Neuronal stem cell (in vitro differentiated cells): Measurements from ENCODE around the gene KIFC1.
"Not testable (repeated sequence)": the region's sequence is repeated elsewhere in the genome, so short reads cannot be mapped to it uniquely, and the experiment has no call there.

Experiments used
- DNase-seq: peaks from one replicate; pipeline ENCODE4 v3.0.0-alpha.2; 2013; ENCODE audit warnings: low spot score
- H2AFZ ChIP-seq: one replicate; pipeline ENCODE4 v1.6.1; 2013; ENCODE audit warnings: mild to moderate bottlenecking, low read length, inconsistent platforms
- H2AK5ac ChIP-seq: 2 replicates; pipeline ENCODE4 v1.6.1; 2013; ENCODE audit warnings: low read depth, mild to moderate bottlenecking, inconsistent platforms, low read length, moderate library complexity, mixed read lengths
- H2BK120ac ChIP-seq: 2 replicates; pipeline ENCODE4 v1.6.1; 2013; ENCODE audit warnings: low read depth, mild to moderate bottlenecking, inconsistent platforms, low read length, moderate library complexity, mixed read lengths
- H2BK12ac ChIP-seq: one replicate; pipeline ENCODE4 v1.6.1; 2013; ENCODE audit warnings: low read length, inconsistent platforms
- H2BK15ac ChIP-seq: 2 replicates; pipeline ENCODE4 v1.6.1; 2013; ENCODE audit warnings: mild to moderate bottlenecking, low read length, inconsistent platforms, mixed read lengths
- H2BK5ac ChIP-seq: one replicate; pipeline ENCODE4 v1.6.1; 2013; ENCODE audit warnings: inconsistent platforms, mild to moderate bottlenecking, low read length, moderate library complexity
- H3K14ac ChIP-seq: one replicate; pipeline ENCODE4 v1.6.1; 2013; ENCODE audit warnings: low read length, inconsistent platforms
- H3K18ac ChIP-seq: 2 replicates; pipeline ENCODE4 v1.6.1; 2013; ENCODE audit warnings: low read length, inconsistent platforms
- H3K23ac ChIP-seq: 2 replicates; pipeline ENCODE4 v1.6.1; 2013; ENCODE audit warnings: low read depth, mild to moderate bottlenecking, mixed read lengths, low read length, inconsistent platforms; ENCODE audit not compliant: poor library complexity
- H3K27ac ChIP-seq: replicated peaks from 3 replicates; pipeline ENCODE4 v1.5.1; 2013; ENCODE audit warnings: low read length, inconsistent platforms
- H3K27me3 ChIP-seq, 3 experiments: 2 replicates each; pipeline ENCODE4 v1.6.1; 2013; ENCODE audit warnings: low read length in 3 of 3, mild to moderate bottlenecking in 2 of 3, inconsistent platforms in 1 of 3, low read depth in 1 of 3, mixed read lengths in 1 of 3, moderate library complexity in 1 of 3; ENCODE audit not compliant: control insufficient read depth in 3 of 3, insufficient read depth in 3 of 3
- H3K36me3 ChIP-seq, 2 donors: replicated peaks in 1 of 2; 2 replicates each; pipeline ENCODE4 v1.6.1; 2013; ENCODE audit warnings: low read length in 2 of 2; ENCODE audit not compliant: control insufficient read depth in 2 of 2, insufficient read depth in 2 of 2
- H3K4ac ChIP-seq: 2 replicates; pipeline ENCODE4 v1.6.1; 2013; ENCODE audit warnings: inconsistent platforms, mild to moderate bottlenecking, low read length, moderate library complexity
- H3K4me1 ChIP-seq, 2 donors: 1 replicate in 1 of 2; 2 replicates in 1 of 2; pipeline ENCODE4 v1.6.1; 2013; ENCODE audit warnings: low read length in 2 of 2, low read depth in 1 of 2; ENCODE audit not compliant: control insufficient read depth in 2 of 2, insufficient read depth in 1 of 2
- H3K4me2 ChIP-seq: one replicate; pipeline ENCODE4 v1.6.1; 2013; ENCODE audit warnings: mild to moderate bottlenecking, low read length, inconsistent platforms; ENCODE audit not compliant: insufficient read depth, poor library complexity, severe bottlenecking
- H3K4me3 ChIP-seq, 2 donors: 2 replicates each; pipeline ENCODE4 v1.5.1; 2013; ENCODE audit warnings: low read length in 2 of 2, mild to moderate bottlenecking in 2 of 2, inconsistent platforms in 1 of 2, moderate library complexity in 1 of 2
- H3K79me1 ChIP-seq: one replicate; pipeline ENCODE4 v1.6.1; 2013; ENCODE audit warnings: low read depth, mild to moderate bottlenecking, inconsistent platforms, low read length, moderate library complexity
- H3K9ac ChIP-seq: one replicate; pipeline ENCODE4 v1.6.1; 2013; ENCODE audit warnings: mild to moderate bottlenecking, low read depth, low read length, inconsistent platforms; ENCODE audit not compliant: poor library complexity
- H3K9me3 ChIP-seq, 2 donors: replicated peaks in 1 of 2; 2 replicates each; pipeline versions ENCODE3 to v1.6.1; 2013; ENCODE audit warnings: low read length in 2 of 2, mild to moderate bottlenecking in 2 of 2, inconsistent platforms in 1 of 2, low read depth in 1 of 2, mixed read lengths in 1 of 2, moderate library complexity in 1 of 2; ENCODE audit not compliant: control insufficient read depth in 2 of 2, insufficient read depth in 1 of 2
- H4K8ac ChIP-seq: one replicate; pipeline ENCODE4 v1.6.1; 2013; ENCODE audit warnings: low read depth, mild to moderate bottlenecking, inconsistent platforms, low read length, moderate library complexity
- H4K91ac ChIP-seq: one replicate; pipeline ENCODE4 v1.6.1; 2013; ENCODE audit warnings: low read length, low read depth, mild to moderate bottlenecking, inconsistent platforms; ENCODE audit not compliant: poor library complexity
- WGBS, 2 donors: extraction: QIAGEN DNeasy Blood & Tissue Kit; methylation state at CpG; one replicate each; pipeline ENCODE4 v1.1.7; 2013; ENCODE audit warnings: missing lambda C conversion rate in 2 of 2, mixed read lengths in 1 of 2; ENCODE audit not compliant: insufficient read length in 2 of 2, insufficient replicate concordance in 1 of 2; ENCODE audit errors: extremely low coverage in 2 of 2; 5-methylcytosine and 5-hydroxymethylcytosine counted together

Gene KIFC1

GRCh38 chr6:33371901-33372300 is 19.7 kb upstream of the KIFC1 start:
- H3K79me1 ChIP-seq, H3K4me2 ChIP-seq, H3K36me3 ChIP-seq, H3K14ac ChIP-seq, H2BK15ac ChIP-seq, H3K4me3 ChIP-seq, DNase-seq, H3K18ac ChIP-seq, H3K9me3 ChIP-seq, H2AFZ ChIP-seq, H3K9ac ChIP-seq, H3K27me3 ChIP-seq, H2BK12ac ChIP-seq, H3K23ac ChIP-seq, H2BK5ac ChIP-seq, H3K4ac ChIP-seq, H4K8ac ChIP-seq, H2BK120ac ChIP-seq, H3K4me1 ChIP-seq, H3K27ac ChIP-seq, H2AK5ac ChIP-seq, H4K91ac ChIP-seq: not testable (repeated sequence)
- WGBS, 2 donors: no CpG with 5 or more reads among the region's 8 CpGs

- Histone ChIP-seq H3K79me1 (no peaks in the 10 kb centered on the region), H3K27me3 (peaks cover 0 to 10% (median 0%) of the 10 kb centered on the region in 3 experiments), H4K8ac (no peak overlapping the region), H3K9me3 (no peaks in the 10 kb centered on the region), H3K18ac (no peak overlapping the region), H2BK5ac (no peak overlapping the region), H3K36me3 (no peaks in the 10 kb centered on the region), H3K14ac (no peak overlapping the region), H2BK120ac (no peak overlapping the region), H2AFZ (peak overlapping the region; percentile 25), H3K27ac (no peak overlapping the region), H3K4me1 (peaks cover 0 to 5% of the 10 kb centered on the region in 2 donors), H2AK5ac (no peak overlapping the region), H2BK12ac (no peak overlapping the region), H3K4me2 (no peak overlapping the region), H4K91ac (no peak overlapping the region), H3K4ac (no peak overlapping the region), H3K9ac (no peak overlapping the region), H2BK15ac (no peak overlapping the region), H3K4me3 (no peak overlapping the region), H3K23ac (no peak overlapping the region)
- DNase-seq: no peak
- no CpG with 5 or more reads among the region's 5 CpGs for WGBS, 2 donors
Observed at GRCh38 chr6:33372526-33373123, 19.0 kb upstream of the KIFC1 start.

GRCh38 chr6:33373960-33374910 is 17.4 kb upstream of the KIFC1 start:
- Histone ChIP-seq H3K23ac (no peak overlapping the region), H3K4me3 (no peak overlapping the region), H3K27ac (no peak overlapping the region), H2AK5ac (no peak overlapping the region), H3K14ac (no peak overlapping the region), H2BK120ac (no peak overlapping the region), H3K79me1 (no peaks in the 10 kb centered on the region), H2AFZ (no peak overlapping the region), H4K91ac (no peak overlapping the region), H3K9ac (no peak overlapping the region), H3K18ac (no peak overlapping the region), H3K9me3 (no peaks in the 10 kb centered on the region), H3K4me1 (peaks cover 0 to 5% of the 10 kb centered on the region in 2 donors), H3K4me2 (no peak overlapping the region), H3K27me3 (peaks cover 0 to 10% (median 0%) of the 10 kb centered on the region in 3 experiments), H4K8ac (no peak overlapping the region), H2BK12ac (no peak overlapping the region), H2BK5ac (no peak overlapping the region), H2BK15ac (no peak overlapping the region), H3K36me3 (no peaks in the 10 kb centered on the region), H3K4ac (no peak overlapping the region)
- DNase-seq: no peak
- no CpG with 5 or more reads among the region's 8 CpGs for WGBS, 2 donors

- H3K79me1 ChIP-seq: no peaks in the 10 kb centered on the region
- H3K27me3 ChIP-seq: peaks cover 0 to 10% (median 0%) of the 10 kb centered on the region in 3 experiments
- no peak overlapping the region for H3K14ac ChIP-seq
- H3K4me1 ChIP-seq: peaks cover 0 to 5% of the 10 kb centered on the region in 2 donors
- no peak overlapping the region for H2BK12ac ChIP-seq
- H3K4me2 ChIP-seq: no peak overlapping the region
- H3K4ac ChIP-seq: no peak overlapping the region
- no peak overlapping the region for H3K4me3 ChIP-seq
- no peak overlapping the region for H4K91ac ChIP-seq
- H4K8ac ChIP-seq: no peak overlapping the region
- no peak overlapping the region for H2BK5ac ChIP-seq
- H2BK15ac ChIP-seq: no peak overlapping the region
- H3K23ac ChIP-seq: no peak overlapping the region
- no peaks in the 10 kb centered on the region for H3K9me3 ChIP-seq
- H2BK120ac ChIP-seq: no peak overlapping the region
- H3K18ac ChIP-seq: no peak overlapping the region
- DNase-seq: no peak
- H3K27ac ChIP-seq: no peak overlapping the region
- no peaks in the 10 kb centered on the region for H3K36me3 ChIP-seq
- H2AK5ac ChIP-seq: no peak overlapping the region
- no CpG with 5 or more reads among the region's 9 CpGs for WGBS, 2 donors
- no peak overlapping the region for H3K9ac ChIP-seq
- no peak overlapping the region for H2AFZ ChIP-seq
Observed at GRCh38 chr6:33375143-33375671, 16.4 kb upstream of the KIFC1 start.
